ENCODE results near the gene TMC8.

- TF ChIP-seq CTCF (conservative IDR thresholded peaks at IDR 0.05 in 1 of 2, IDR thresholded peaks at IDR 0.05 in 1 of 2; ENCODE audit: extremely low read depth in 1 of 2, insufficient read depth in 1 of 2, low read depth in 1 of 2, low read length in 2 of 2) (no peak), EZH2 (IDR thresholded peaks at IDR 0.05; ENCODE audit: borderline replicate concordance, low read length) (no peak)
Measured at GRCh38 chr17:78146471-78146869, 15.9 kb downstream of the TMC8 start.

Measured in mammary epithelial cell (primary cell).